Middle frontal gyrus (tissue), 1 donor: ENCODE data around the gene KIF1B.

Experiments
- DNase-seq: peaks from one replicate; pipeline ENCODE4 v3.0.0-alpha.2; 2015; ENCODE audit warnings: low spot score; ENCODE audit errors: extremely low spot score

KIF1B gene

DNA sequence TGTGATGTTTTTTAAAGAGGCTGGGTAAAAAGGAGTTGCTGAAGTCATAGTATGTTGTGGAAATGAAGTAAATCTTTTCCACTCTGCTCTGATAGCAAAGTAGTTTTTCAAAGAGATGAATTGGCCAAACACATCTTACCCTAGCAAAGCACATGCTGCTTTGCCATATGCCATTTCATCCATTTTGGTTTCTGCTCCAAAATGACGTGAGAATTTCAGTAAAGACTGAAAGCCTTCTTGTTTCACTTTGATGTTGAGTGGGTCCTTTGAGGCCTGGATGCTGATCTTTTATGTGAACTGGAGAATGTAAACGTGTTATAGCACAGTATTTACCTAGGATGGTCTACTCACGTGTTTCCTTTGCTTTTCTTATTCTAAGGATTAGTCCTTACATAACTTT lies 115.2 kb downstream of the KIF1B start:
- no peak for DNase-seq

DNA sequence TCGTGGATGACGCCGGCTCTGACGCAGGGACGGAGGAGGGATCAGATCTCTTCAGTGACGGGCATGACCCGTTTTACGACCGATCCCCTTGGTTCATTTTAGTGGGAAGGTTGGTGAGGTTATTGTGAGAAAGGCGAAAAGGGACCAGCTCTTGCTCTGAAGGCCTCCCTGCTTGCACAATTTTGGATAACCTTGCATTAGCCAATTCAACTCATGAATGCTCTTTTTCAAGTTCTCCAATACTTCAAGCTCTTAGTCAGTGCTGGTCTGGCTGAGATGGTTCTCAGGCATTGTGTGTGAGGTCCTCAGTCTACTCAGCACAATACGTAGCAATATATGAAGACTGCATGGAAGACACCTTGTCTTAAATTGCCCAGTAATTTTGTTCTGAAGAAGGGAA lies 115.9 kb downstream of the KIF1B start:
- DNase-seq: no peak

GRCh38 chr1:10328180-10328963 lies 118.0 kb downstream of the KIF1B start:
- DNase-seq: no peak

GRCh38 chr1:10337436-10337835 lies 127.1 kb downstream of the KIF1B start:
- DNase-seq: no peak

DNA sequence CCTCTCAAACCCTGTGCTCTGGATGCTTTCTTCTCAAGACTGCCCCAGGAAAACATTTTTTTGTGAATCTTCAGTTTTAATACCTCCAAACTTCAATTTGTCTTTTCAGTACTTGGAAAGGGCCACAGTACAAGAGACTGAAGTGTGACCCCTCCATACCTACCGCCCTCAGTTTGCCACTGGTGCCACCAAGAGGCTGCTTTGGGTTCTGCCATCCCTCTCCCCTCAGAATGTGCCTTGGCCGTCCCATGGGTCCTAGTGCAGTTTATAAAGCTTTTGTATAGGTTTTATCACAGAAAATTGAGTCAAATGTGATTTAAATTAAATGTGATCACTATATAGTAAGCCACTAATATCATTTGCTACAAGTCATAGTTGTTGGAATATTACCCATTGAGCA lies 127.7 kb downstream of the KIF1B start:
- DNase-seq: peak; percentile 42

- DNase-seq: no peak
These were observed 128.2 kb downstream of the KIF1B start for GRCh38 chr1:10338611-10339010.

DNA sequence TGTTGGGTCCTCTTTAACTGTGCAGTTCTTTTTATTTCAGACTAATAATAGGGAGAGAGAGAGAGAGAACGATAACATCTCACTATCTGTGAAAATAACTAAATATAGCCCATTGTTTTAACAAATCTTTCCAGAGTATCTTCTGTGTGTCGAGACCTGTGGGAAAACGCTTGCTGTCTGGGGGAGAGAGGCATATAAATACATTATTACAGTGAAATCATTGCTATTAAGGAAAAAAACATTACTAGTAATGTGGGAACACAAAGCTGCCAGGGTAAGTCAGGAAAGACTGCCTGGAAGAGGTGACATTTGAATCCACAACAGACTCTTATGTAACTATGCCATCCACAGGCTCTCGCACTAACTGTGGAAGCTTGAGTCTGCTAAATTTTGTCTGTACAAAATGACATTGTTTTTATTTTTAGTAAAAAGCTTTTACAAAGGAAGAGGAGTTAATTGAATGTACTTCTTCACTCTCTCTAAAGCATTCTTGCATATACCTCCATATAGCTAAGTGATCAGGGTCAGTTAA lies 128.7 kb downstream of the KIF1B start:
- no peak for DNase-seq

DNA sequence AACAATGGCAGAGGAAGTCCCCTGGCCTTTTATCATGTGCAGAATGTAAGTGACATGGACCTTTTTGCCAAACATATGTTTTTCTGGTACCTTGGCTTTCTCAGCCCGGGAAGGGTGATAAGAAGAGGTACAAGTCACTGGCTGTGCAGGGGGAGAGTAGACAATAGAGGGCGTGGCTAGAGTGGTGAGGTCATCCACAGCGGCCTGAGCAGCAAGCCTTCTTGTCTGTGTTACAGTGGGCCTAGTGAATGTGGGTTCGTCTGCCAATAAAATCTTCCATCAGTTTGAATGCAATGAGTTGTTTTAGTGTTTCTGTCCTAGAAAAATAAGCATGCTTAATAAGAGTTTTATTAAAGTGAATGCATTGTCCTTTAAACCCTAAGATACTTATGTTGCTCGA lies 129.4 kb downstream of the KIF1B start:
- DNase-seq: peak; percentile 48

- DNase-seq: no peak
These were observed 130.7 kb downstream of the KIF1B start for GRCh38 chr1:10340930-10341590.

- no peak for DNase-seq
These were observed 136.7 kb downstream of the KIF1B start for GRCh38 chr1:10347109-10347508.

DNA sequence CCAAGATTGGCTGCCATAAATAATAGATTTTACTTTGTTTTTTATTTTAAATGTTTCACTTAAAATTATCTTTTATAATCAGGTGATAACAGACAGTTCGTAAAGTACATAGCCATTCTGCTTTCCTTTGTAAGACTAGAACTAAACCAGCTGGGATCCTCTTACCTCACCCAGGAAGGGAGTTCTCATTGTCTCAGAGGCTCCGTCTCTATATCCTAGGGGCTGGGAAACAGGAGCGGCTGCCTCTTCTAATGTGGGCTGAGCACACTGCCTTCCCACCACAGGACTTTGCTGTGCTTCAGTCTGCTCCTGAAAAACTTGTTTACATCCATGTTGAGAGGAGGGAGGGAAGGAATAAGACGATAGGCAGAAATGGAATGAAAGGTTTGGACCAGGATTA lies 142.9 kb downstream of the KIF1B start:
- no peak for DNase-seq

DNA sequence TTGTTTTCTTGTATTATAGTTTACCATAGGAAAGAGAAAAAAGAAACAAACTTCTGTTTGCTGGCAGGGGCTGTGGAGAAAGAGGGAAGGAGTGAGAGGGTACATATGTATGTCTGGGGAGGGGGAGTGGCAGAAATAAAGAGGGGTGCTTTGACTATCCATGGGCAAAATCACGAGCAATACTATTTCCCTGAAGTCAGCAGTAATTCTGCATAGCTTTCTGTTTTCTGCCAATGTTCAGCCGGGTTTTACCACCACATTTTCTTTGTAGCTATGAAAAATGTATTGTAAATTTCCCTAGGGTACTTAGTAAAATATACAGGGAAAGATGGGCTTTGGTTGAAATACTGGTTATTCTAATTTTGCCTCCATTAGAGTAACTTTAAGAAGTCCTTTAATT lies 143.3 kb downstream of the KIF1B start:
- no peak for DNase-seq

DNA sequence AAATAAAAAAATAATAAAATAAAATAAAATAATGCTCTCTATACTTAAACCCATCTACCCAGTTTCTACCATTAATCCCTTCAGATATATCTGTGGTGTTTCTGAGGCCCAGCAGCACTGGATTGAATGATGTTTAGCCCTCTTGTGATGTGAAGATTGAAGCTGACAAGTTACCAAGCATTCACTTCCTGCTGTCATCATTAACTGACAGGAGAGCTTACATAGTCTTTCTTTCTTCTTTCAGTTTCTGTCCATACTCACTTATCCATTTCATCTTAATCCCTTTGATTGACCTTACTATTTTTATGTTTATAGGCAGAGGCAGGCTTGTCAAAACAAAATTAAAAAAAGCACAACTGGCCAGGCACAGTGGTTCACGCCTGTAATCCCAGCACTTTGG lies 149.7 kb downstream of the KIF1B start:
- no peak for DNase-seq

DNA sequence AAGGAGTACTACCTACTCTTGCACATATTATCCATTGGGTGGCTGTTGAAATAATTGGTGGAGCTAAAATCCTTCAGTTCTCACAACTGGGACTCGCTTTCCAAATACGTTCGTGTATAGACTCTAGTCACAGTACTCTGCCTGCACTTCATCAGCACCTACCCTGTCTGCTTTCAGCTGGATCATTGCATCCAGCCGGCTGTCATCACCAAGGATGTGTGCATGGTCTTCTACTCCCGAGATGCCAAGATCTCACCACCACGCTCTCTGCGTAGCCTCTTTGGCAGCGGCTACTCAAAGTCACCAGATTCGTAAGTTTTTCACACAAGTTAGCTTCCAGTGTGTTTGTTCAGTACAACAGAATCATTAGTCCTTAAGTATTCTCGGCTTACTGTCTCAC lies 151.1 kb downstream of the KIF1B start:
- no peak for DNase-seq

DNA sequence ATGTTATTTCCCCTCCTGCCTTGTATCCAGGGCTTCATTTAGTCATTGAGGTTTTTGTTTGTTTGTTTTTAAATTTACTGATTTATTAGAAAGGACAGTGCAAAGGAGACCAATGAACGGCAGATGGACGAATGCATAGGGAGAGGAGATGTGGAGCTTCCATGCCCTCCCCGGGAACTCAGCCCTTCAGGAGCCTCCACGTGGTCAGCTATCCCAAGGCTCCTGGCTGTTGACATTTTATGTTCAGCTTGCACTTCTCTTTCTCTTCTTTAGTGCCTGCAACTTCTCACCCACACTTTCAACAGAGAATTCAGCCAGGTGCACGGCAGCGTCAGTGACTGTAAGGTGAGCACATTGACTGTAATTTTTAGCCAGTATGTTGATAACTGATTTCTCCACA lies 157.8 kb downstream of the KIF1B start:
- no peak for DNase-seq

DNA sequence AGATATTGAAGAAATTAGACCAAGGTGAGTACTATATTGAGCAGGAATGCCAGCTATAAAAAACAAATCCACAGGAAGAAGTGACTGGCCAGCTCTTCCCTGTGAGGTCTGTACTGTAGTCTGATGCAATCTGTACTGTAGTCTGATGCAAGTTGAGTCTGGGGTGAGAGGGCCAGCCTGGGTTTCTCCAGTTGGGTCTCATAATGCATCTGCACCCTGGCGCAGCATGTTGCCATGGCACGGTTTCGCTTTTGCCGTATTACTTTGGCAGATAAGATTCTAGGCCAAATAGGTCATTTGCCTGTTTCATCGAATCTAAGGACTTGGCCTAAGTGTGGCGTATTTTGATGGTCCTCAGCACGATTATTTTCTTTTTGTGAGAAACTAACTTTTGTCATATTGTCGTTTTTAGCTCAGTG lies 164.1 kb downstream of the KIF1B start:
- no peak for DNase-seq

DNA sequence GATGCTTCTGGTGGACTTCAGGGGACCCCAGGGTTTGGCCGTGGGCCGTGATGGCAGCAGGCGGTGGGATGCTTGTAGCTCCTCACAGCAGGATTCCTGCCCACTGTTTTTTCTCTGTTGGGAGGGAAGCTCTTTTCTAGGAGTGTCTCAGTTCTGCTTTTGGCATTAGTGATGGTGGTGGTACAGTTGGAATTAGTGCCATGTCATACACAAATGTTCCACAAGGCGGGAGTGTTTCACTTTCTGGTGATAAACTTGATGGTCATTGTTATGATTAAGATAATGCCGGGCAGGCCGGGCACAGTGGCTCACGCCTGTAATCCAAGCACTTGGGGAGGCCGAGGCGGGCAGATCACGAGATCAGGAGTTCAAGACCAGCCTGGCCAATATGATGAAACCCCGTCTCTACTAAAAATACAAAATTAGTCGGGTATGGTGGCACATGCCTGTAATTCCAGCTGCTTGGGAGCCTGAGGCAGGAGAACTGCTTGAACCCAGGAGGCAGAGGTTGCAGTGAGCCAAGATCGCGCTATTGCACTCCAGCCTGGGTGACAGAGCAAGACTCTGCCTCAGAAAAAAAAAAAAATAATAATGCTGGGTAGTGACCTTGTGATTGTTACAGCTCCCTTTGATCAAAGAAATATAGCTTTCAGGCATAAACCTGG lies 167.1 kb downstream of the KIF1B start:
- DNase-seq: peak; percentile 22

DNA sequence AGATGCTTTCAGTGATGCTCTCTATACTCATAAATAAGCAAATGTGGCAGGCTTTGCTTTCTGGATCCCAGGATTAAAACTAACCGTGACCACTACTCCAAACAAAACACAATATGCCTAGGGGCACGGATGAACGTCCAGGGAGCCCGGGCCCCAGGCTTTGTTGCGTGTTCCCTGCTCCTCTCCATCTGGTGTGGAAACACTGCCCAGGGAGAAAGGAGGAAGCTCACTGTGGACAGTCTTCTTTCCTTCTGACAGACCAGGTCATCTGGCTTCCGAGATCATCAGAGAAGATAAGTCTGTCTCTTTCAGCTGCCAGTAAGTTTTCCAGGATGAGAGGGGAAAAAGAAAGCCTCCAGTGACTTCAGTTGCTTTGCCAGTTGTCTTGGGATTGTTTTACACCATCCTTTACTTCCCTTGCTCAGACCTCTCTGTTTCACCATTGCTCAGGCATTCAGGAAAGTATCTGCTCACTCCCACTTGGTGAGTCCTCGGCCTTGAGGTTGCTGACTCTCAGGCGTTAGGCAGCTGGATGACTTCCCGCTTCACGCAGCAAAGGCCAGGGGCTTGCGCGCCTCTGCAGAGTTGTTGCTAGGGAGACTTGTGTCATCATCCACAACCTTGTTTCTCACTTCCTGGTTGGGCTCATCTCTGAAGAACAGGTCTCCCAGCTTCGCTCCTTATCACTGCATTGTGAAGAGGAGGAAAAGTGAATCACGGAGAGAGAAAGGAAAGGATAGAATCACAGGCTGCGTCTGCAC lies 167.9 kb downstream of the KIF1B start:
- no peak for DNase-seq

DNA sequence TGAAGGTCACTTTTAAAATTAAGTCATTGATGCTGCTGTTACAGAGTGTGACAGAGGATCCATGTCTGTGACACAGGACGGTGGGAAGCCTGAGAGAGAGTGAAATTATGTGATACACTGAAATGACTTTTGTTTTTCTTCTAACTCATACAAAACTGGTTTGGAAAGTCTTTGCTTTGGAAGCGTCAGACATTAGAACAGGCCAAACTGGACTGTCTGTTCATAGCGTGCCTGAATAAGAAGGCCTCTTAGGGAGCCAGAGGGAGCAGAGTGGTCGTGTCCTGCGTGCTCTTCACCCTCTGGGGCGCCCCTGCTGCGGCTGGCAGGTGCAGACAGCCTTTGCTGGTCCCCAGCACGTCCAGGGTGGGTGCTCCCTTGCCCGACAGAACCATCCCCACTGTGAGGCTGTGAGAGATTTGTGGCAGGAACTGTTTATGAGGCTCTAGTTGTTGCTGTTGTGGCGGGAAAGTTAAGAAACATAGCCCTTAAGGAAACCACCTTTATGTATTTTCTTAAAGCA lies 168.8 kb downstream of the KIF1B start:
- DNase-seq: no peak

DNA sequence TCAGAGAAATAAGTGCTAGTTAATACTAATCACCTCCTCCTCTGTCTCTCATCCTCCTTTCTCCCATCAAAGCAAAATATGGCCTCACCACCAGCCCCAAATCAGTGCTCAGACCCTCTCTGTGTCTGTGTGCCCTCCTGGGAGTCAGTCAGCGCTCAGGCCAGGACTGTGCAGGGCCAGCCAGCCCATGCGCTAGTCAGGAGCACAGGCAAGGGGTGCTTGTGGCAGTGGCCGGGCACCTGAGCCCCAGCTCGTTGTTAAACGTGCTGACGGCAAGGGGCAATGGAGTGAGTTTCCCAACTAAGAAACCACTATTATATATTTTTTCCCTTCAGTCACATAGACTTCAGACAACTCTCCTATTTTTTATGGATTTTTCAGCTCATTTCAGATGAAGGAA lies 169.3 kb downstream of the KIF1B start:
- no peak for DNase-seq

- no peak for DNase-seq
These were observed 170.4 kb downstream of the KIF1B start for GRCh38 chr1:10380594-10381275.
